ENCODE data around the gene IER3. TPM values are rescaled to one million over a fixed set of nuclear protein-coding genes. Genes with fewer than 3 reads are reported as not detected.

Gene IER3
- polyA plus RNA-seq, 3 donors = 30.6 to 188 (median 53.2) TPM

- H3K79me2 ChIP-seq (ENCODE audit: insufficient read depth, low read length) = no peaks in the 10 kb centered on the region
- no CpG with 5 or more reads among the region's 1 CpG for WGBS (ENCODE audit: insufficient coverage)
- no peaks in the 10 kb centered on the region for H3K9me3 ChIP-seq (replicated peaks in 1 of 2; ENCODE audit: control insufficient read depth in 1 of 2, insufficient read depth in 1 of 2, low read length in 2 of 2)
- Mint-ChIP-seq H3K4me1 (peaks cover 59% of the 10 kb centered on the region), H3K36me3 (peaks cover 2 to 6% of the 10 kb centered on the region in 2 donors), H3K9me3 (peaks cover 0 to 3% (median 0%) of the 10 kb centered on the region in 7 donors), H3K4me3 (peak overlapping the region; percentile 28 to 48), H3K27me3 (ENCODE audit: low read depth in 3 of 3) (peaks cover 13 to 21% (median 13%) of the 10 kb centered on the region in 3 donors), H3K27ac (peak overlapping the region in 1 of 7 donors; percentile 61)
- no peak for TF ChIP-seq CTCF (IDR thresholded peaks at IDR 0.05)
- intact Hi-C loops (cut with micrococcal nuclease) = loop anchor here in 1 of 2 donors (10.0 kb wide), 1 partner anchor 107 kb away; no protein-coding TSS in a partner anchor
- peaks cover 36 to 46% of the 10 kb centered on the region in 2 donors for H3K4me1 ChIP-seq (ENCODE audit: control insufficient read depth in 1 of 2, insufficient read depth in 2 of 2, low read length in 2 of 2)
- no peaks in the 10 kb centered on the region for H3K36me3 ChIP-seq (replicated peaks in 1 of 2; ENCODE audit: control insufficient read depth in 1 of 2, insufficient read depth in 2 of 2, low read length in 2 of 2)
- no peak overlapping the region for H2AFZ ChIP-seq (ENCODE audit: insufficient read depth, low read depth, low read length, poor library complexity, severe bottlenecking)
- no peaks in the 10 kb centered on the region for H3K27me3 ChIP-seq (ENCODE audit: control insufficient read depth in 2 of 2, insufficient read depth in 2 of 2, low read length in 2 of 2)
- no peaks in the 10 kb centered on the region for H4K20me1 ChIP-seq (ENCODE audit: insufficient read depth, low read length)
- H3K9ac ChIP-seq (ENCODE audit: insufficient read depth, low read length, poor library complexity, severe bottlenecking) = no peak overlapping the region
- no peak overlapping the region for H3K4me3 ChIP-seq (replicated peaks in 1 of 3; ENCODE audit: low read depth in 2 of 3, low read length in 3 of 3)
- H3K27ac ChIP-seq (ENCODE audit: low read depth in 1 of 2, low read length in 2 of 2) = no peak overlapping the region
- DNase-seq = no peak
- H3K4me2 ChIP-seq (replicated peaks; ENCODE audit: extremely low read depth, low read length, poor library complexity, severe bottlenecking) = no peak overlapping the region
Measured at GRCh38 chr6:30767944-30768301, 23.6 kb upstream of the IER3 start.

DNA sequence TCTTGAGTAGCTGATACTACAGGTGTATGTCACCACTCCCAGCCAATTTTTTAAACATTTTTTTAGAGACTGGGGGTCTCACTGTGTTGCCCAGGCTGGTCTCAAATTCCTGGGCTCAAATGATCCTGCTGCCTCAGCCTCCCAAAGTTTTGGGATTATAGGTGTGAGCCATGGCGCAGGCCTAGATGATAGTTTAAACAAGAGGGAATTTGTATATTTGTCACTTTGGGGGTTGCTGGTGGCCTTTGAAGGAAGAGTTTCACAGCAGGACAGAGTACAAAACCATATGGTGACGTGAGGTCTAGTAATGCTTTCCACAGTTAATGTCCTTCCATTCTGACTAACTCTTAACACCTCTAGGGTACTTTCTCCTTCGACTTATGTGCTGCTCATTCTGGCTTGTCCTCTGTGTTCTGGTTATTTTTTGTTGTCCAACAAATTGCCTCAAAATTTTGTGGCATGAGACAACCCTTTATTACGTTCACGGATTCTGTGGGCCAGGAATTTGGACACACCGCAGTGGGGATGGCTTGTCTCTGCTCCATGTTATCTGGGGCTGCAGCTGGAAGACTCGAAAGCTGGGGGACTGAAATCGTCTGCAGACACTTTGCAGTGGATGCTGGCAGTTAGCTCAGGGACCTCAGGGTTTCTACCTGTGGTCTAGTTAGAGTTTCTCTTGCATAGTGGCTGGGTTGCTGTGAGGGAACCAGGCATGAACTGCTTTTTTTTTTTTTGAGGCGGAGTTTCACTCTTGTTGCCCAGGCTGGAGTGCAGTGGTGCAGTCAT, 23.0 kb upstream of the IER3 start:
- H3K9me3 ChIP-seq (replicated peaks in 1 of 2; ENCODE audit: control insufficient read depth in 1 of 2, insufficient read depth in 1 of 2, low read length in 2 of 2) = no peaks in the 10 kb centered on the region
- peaks cover 57% of the 10 kb centered on the region for H3K4me1 Mint-ChIP-seq
- no peak overlapping the region for H3K4me2 ChIP-seq (replicated peaks; ENCODE audit: extremely low read depth, low read length, poor library complexity, severe bottlenecking)
- 97% methylated on average over 6 of the region's 9 CpGs for WGBS (ENCODE audit: insufficient coverage)
- H3K27me3 Mint-ChIP-seq (ENCODE audit: low read depth in 3 of 3) = peaks cover 13 to 21% (median 17%) of the 10 kb centered on the region in 3 donors
- H3K27ac Mint-ChIP-seq = no peak overlapping the region
- no peak overlapping the region for H3K27ac ChIP-seq (ENCODE audit: low read depth in 1 of 2, low read length in 2 of 2)
- no peaks in the 10 kb centered on the region for H3K36me3 ChIP-seq (replicated peaks in 1 of 2; ENCODE audit: control insufficient read depth in 1 of 2, insufficient read depth in 2 of 2, low read length in 2 of 2)
- no peak overlapping the region for H3K4me3 ChIP-seq (replicated peaks in 1 of 3; ENCODE audit: low read depth in 2 of 3, low read length in 3 of 3)
- peaks cover 36 to 46% of the 10 kb centered on the region in 2 donors for H3K4me1 ChIP-seq (ENCODE audit: control insufficient read depth in 1 of 2, insufficient read depth in 2 of 2, low read length in 2 of 2)
- no peak overlapping the region for H2AFZ ChIP-seq (ENCODE audit: insufficient read depth, low read depth, low read length, poor library complexity, severe bottlenecking)
- H3K36me3 Mint-ChIP-seq = peaks cover 2 to 6% of the 10 kb centered on the region in 2 donors
- H3K4me3 Mint-ChIP-seq = no peak overlapping the region
- no peak overlapping the region for H3K9ac ChIP-seq (ENCODE audit: insufficient read depth, low read length, poor library complexity, severe bottlenecking)
- no peak for DNase-seq
- no peak for TF ChIP-seq CTCF (IDR thresholded peaks at IDR 0.05)
- peaks cover 0 to 3% (median 0%) of the 10 kb centered on the region in 7 donors for H3K9me3 Mint-ChIP-seq
- no peaks in the 10 kb centered on the region for H4K20me1 ChIP-seq (ENCODE audit: insufficient read depth, low read length)
- no peaks in the 10 kb centered on the region for H3K79me2 ChIP-seq (ENCODE audit: insufficient read depth, low read length)
- intact Hi-C loops (cut with micrococcal nuclease) = loop anchor here in 1 of 2 donors (10.0 kb wide), 1 partner anchor 107 kb away; no protein-coding TSS in a partner anchor
- H3K27me3 ChIP-seq (ENCODE audit: control insufficient read depth in 2 of 2, insufficient read depth in 2 of 2, low read length in 2 of 2) = no peaks in the 10 kb centered on the region
